ENCODE data around the gene TSPAN5.

Gene TSPAN5

DNA sequence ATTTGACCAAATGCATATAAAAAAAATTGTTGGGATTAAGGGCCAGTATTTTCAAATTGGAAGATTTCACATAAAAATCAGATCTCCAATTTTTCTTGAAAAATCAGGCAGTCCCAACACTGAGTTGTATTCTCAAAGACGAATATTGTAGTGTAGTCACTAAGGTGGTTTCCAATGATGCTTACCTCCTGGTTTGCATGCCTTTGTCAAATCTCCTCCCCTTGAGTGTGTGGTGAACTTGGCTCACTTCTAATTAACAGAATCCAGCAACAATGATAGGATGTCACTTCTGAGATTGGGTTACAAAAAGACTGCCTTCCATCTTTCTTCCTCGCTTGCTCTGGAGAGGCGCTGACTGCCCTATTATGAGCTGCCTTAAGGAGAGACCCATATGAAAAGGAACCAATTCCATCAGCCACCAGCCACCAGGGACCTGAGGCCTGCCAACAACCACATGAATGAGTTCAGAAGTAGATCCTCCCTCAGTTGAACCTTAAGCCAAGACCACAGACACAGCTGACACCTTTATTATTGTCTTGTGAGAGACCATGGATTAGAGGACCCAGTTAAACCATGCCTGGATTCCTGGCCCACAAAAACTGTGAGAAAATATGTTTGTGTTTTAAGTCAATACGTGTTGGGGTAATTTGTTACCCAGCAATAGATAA lies 31.2 kb upstream of the TSPAN5 start:
- no peak overlapping the region for H3K4me2 ChIP-seq (ENCODE audit: insufficient read depth, low read length, poor library complexity, severe bottlenecking)
- DNase-seq (ENCODE audit: low spot score) = no peak
- H2BK5ac ChIP-seq (ENCODE audit: low read length) = no peak overlapping the region
- no peak overlapping the region for H4K8ac ChIP-seq (ENCODE audit: low read depth, low read length)
- no peak overlapping the region for H4K91ac ChIP-seq (ENCODE audit: low read depth, low read length, poor library complexity)
- H2AFZ ChIP-seq (ENCODE audit: low read length) = no peak overlapping the region
- H3K4me3 ChIP-seq (ENCODE audit: low read length in 2 of 2) = no peak overlapping the region
- H3K4ac ChIP-seq (ENCODE audit: low read length) = no peak overlapping the region
- no peak overlapping the region for H3K23ac ChIP-seq (ENCODE audit: low read depth, low read length, poor library complexity)
- H2BK12ac ChIP-seq (ENCODE audit: low read length) = no peak overlapping the region
- no peak overlapping the region for H2BK15ac ChIP-seq (ENCODE audit: low read length)
- no CpG with 5 or more reads among the region's 4 CpGs for WGBS, 2 donors (ENCODE audit: extremely low coverage in 2 of 2, insufficient read length in 2 of 2, insufficient replicate concordance in 1 of 2)
- H3K9me3 ChIP-seq (replicated peaks in 1 of 2; ENCODE audit: control insufficient read depth in 2 of 2, insufficient read depth in 1 of 2, low read depth in 1 of 2, low read length in 2 of 2) = peaks cover 0 to 2% of the 10 kb centered on the region in 2 donors
- H3K4me1 ChIP-seq (ENCODE audit: control insufficient read depth in 2 of 2, insufficient read depth in 1 of 2, low read depth in 1 of 2, low read length in 2 of 2) = no peaks in the 10 kb centered on the region
- no peak overlapping the region for H3K9ac ChIP-seq (ENCODE audit: low read depth, low read length, poor library complexity)
- H3K14ac ChIP-seq (ENCODE audit: low read length) = no peak overlapping the region
- H3K27ac ChIP-seq (replicated peaks; ENCODE audit: low read length) = no peak overlapping the region
- no peaks in the 10 kb centered on the region for H3K36me3 ChIP-seq (replicated peaks in 1 of 2; ENCODE audit: control insufficient read depth in 2 of 2, insufficient read depth in 2 of 2, low read length in 2 of 2)
- no peaks in the 10 kb centered on the region for H3K27me3 ChIP-seq (ENCODE audit: control insufficient read depth in 3 of 3, insufficient read depth in 3 of 3, low read depth in 1 of 3, low read length in 3 of 3)
- H3K18ac ChIP-seq (ENCODE audit: low read length) = no peak overlapping the region
- no peak overlapping the region for H2AK5ac ChIP-seq (ENCODE audit: low read depth, low read length)
- H3K79me1 ChIP-seq (ENCODE audit: low read depth, low read length) = no peaks in the 10 kb centered on the region
- H2BK120ac ChIP-seq (ENCODE audit: low read depth, low read length) = no peak overlapping the region

DNA sequence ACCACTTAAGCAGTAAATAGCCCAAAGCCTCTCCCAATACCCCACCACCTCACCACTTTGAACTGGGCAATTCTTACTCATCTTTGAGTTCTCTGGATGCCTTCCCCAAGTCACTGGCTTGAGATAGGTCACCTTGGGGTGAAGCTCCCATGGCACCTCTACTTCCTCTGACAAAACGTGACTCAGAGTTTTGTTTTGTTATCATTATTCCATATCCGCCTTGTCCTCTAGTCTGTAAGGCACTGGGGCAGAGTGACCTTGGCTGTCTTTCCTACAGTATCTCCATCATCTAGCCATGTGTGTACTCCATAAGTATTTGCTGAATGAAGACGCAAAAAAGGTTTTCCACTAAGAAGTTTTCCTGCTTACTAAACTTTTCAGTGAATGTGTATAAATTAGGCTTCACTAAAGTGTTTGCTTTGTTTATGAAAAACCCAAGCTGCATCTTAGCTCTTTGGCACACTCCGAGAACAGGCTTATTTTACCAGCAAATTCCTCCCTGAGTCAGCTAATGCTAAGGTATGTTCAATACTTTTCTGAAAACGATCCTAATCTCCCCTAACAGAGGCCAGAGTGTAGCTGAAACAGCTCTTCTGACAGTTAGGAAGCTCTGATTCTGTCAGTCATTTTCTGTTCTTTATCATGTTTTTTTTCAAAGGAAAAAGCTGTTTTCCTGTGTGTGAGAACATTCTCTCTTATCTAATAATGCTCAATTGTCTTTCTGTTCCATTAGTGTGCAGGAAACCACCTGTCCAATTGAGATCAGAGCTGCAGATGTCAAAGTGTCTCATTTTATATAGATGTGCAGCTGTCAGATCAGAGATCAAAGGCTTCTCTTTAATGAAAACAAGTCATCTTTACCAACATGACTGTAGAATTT lies 30.2 kb upstream of the TSPAN5 start:
- H3K4me1 ChIP-seq (ENCODE audit: control insufficient read depth in 2 of 2, insufficient read depth in 1 of 2, low read depth in 1 of 2, low read length in 2 of 2) = no peaks in the 10 kb centered on the region
- H4K91ac ChIP-seq (ENCODE audit: low read depth, low read length, poor library complexity) = no peak overlapping the region
- peaks cover 0 to 2% of the 10 kb centered on the region in 2 donors for H3K9me3 ChIP-seq (replicated peaks in 1 of 2; ENCODE audit: control insufficient read depth in 2 of 2, insufficient read depth in 1 of 2, low read depth in 1 of 2, low read length in 2 of 2)
- no peak overlapping the region for H3K9ac ChIP-seq (ENCODE audit: low read depth, low read length, poor library complexity)
- no peak overlapping the region for H4K8ac ChIP-seq (ENCODE audit: low read depth, low read length)
- no peak overlapping the region for H3K4me3 ChIP-seq (ENCODE audit: low read length in 2 of 2)
- H2AFZ ChIP-seq (ENCODE audit: low read length) = no peak overlapping the region
- H3K14ac ChIP-seq (ENCODE audit: low read length) = no peak overlapping the region
- no peak overlapping the region for H3K18ac ChIP-seq (ENCODE audit: low read length)
- no peak overlapping the region for H2BK120ac ChIP-seq (ENCODE audit: low read depth, low read length)
- H3K27me3 ChIP-seq (ENCODE audit: control insufficient read depth in 3 of 3, insufficient read depth in 3 of 3, low read depth in 1 of 3, low read length in 3 of 3) = no peaks in the 10 kb centered on the region
- DNase-seq (ENCODE audit: low spot score) = no peak
- no peak overlapping the region for H2BK15ac ChIP-seq (ENCODE audit: low read length)
- WGBS, 2 donors (ENCODE audit: extremely low coverage in 2 of 2, insufficient read length in 2 of 2, insufficient replicate concordance in 1 of 2) = no CpG with 5 or more reads among the region's 5 CpGs
- H3K4me2 ChIP-seq (ENCODE audit: insufficient read depth, low read length, poor library complexity, severe bottlenecking) = no peak overlapping the region
- H2BK5ac ChIP-seq (ENCODE audit: low read length) = no peak overlapping the region
- H3K36me3 ChIP-seq (replicated peaks in 1 of 2; ENCODE audit: control insufficient read depth in 2 of 2, insufficient read depth in 2 of 2, low read length in 2 of 2) = no peaks in the 10 kb centered on the region
- H3K27ac ChIP-seq (replicated peaks; ENCODE audit: low read length) = no peak overlapping the region
- no peaks in the 10 kb centered on the region for H3K79me1 ChIP-seq (ENCODE audit: low read depth, low read length)
- no peak overlapping the region for H3K4ac ChIP-seq (ENCODE audit: low read length)
- no peak overlapping the region for H3K23ac ChIP-seq (ENCODE audit: low read depth, low read length, poor library complexity)
- H2AK5ac ChIP-seq (ENCODE audit: low read depth, low read length) = no peak overlapping the region
- H2BK12ac ChIP-seq (ENCODE audit: low read length) = no peak overlapping the region

- Histone ChIP-seq H2BK15ac (ENCODE audit: low read length) (no peak overlapping the region), H4K8ac (ENCODE audit: low read depth, low read length) (no peak overlapping the region), H3K14ac (ENCODE audit: low read length) (no peak overlapping the region), H3K36me3 (replicated peaks in 1 of 2; ENCODE audit: control insufficient read depth in 2 of 2, insufficient read depth in 2 of 2, low read length in 2 of 2) (no peaks in the 10 kb centered on the region), H3K27me3 (ENCODE audit: control insufficient read depth in 3 of 3, insufficient read depth in 3 of 3, low read depth in 1 of 3, low read length in 3 of 3) (no peaks in the 10 kb centered on the region), H3K9me3 (replicated peaks in 1 of 2; ENCODE audit: control insufficient read depth in 2 of 2, insufficient read depth in 1 of 2, low read depth in 1 of 2, low read length in 2 of 2) (peaks cover 0 to 2% of the 10 kb centered on the region in 2 donors), H4K91ac (ENCODE audit: low read depth, low read length, poor library complexity) (no peak overlapping the region), H3K4ac (ENCODE audit: low read length) (no peak overlapping the region), H3K18ac (ENCODE audit: low read length) (no peak overlapping the region), H3K4me3 (ENCODE audit: low read length in 2 of 2) (no peak overlapping the region), H3K4me2 (ENCODE audit: insufficient read depth, low read length, poor library complexity, severe bottlenecking) (no peak overlapping the region), H2AK5ac (ENCODE audit: low read depth, low read length) (no peak overlapping the region), H3K23ac (ENCODE audit: low read depth, low read length, poor library complexity) (no peak overlapping the region), H3K79me1 (ENCODE audit: low read depth, low read length) (no peaks in the 10 kb centered on the region), H2AFZ (ENCODE audit: low read length) (no peak overlapping the region), H3K4me1 (ENCODE audit: control insufficient read depth in 2 of 2, insufficient read depth in 1 of 2, low read depth in 1 of 2, low read length in 2 of 2) (no peaks in the 10 kb centered on the region), H3K27ac (replicated peaks; ENCODE audit: low read length) (no peak overlapping the region), H2BK12ac (ENCODE audit: low read length) (no peak overlapping the region), H3K9ac (ENCODE audit: low read depth, low read length, poor library complexity) (no peak overlapping the region), H2BK120ac (ENCODE audit: low read depth, low read length) (no peak overlapping the region), H2BK5ac (ENCODE audit: low read length) (no peak overlapping the region)
- DNase-seq (ENCODE audit: low spot score) = no peak
- no CpG with 5 or more reads among the region's 1 CpG for WGBS, 2 donors (ENCODE audit: extremely low coverage in 2 of 2, insufficient read length in 2 of 2, insufficient replicate concordance in 1 of 2)
These were observed 29.5 kb upstream of the TSPAN5 start for GRCh38 chr4:98687876-98688275.

DNA sequence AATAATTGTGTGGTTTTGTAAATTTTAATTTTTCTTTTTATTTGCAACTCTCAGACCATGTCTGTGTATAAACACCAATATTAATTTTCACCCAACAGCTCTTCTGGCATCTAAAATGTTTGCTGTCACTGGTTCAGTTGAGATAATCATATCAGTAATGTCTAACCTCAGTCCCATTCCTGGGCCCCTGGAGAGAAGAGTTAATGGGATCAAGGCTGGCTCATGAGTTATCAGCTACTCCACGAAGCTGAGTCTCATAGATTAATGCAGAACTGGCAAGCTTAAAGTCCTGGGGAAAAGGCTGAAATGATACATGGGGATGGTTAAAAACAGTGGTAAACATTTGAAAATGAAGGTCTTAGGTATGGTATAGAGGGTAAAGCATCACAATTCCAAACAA lies 28.4 kb upstream of the TSPAN5 start:
- H3K4ac ChIP-seq (ENCODE audit: low read length) = no peak overlapping the region
- no peak overlapping the region for H3K14ac ChIP-seq (ENCODE audit: low read length)
- no peak overlapping the region for H2BK5ac ChIP-seq (ENCODE audit: low read length)
- no peak overlapping the region for H4K91ac ChIP-seq (ENCODE audit: low read depth, low read length, poor library complexity)
- no peak overlapping the region for H3K4me2 ChIP-seq (ENCODE audit: insufficient read depth, low read length, poor library complexity, severe bottlenecking)
- H3K27me3 ChIP-seq (ENCODE audit: control insufficient read depth in 3 of 3, insufficient read depth in 3 of 3, low read depth in 1 of 3, low read length in 3 of 3) = no peaks in the 10 kb centered on the region
- H2BK120ac ChIP-seq (ENCODE audit: low read depth, low read length) = no peak overlapping the region
- H3K4me3 ChIP-seq (ENCODE audit: low read length in 2 of 2) = no peak overlapping the region
- no peak overlapping the region for H2BK12ac ChIP-seq (ENCODE audit: low read length)
- H2BK15ac ChIP-seq (ENCODE audit: low read length) = no peak overlapping the region
- H2AFZ ChIP-seq (ENCODE audit: low read length) = no peak overlapping the region
- H3K4me1 ChIP-seq (ENCODE audit: control insufficient read depth in 2 of 2, insufficient read depth in 1 of 2, low read depth in 1 of 2, low read length in 2 of 2) = no peaks in the 10 kb centered on the region
- no CpG with 5 or more reads among the region's 1 CpG for WGBS, 2 donors (ENCODE audit: extremely low coverage in 2 of 2, insufficient read length in 2 of 2, insufficient replicate concordance in 1 of 2)
- no peaks in the 10 kb centered on the region for H3K36me3 ChIP-seq (replicated peaks in 1 of 2; ENCODE audit: control insufficient read depth in 2 of 2, insufficient read depth in 2 of 2, low read length in 2 of 2)
- H3K18ac ChIP-seq (ENCODE audit: low read length) = no peak overlapping the region
- peaks cover 0 to 2% of the 10 kb centered on the region in 2 donors for H3K9me3 ChIP-seq (replicated peaks in 1 of 2; ENCODE audit: control insufficient read depth in 2 of 2, insufficient read depth in 1 of 2, low read depth in 1 of 2, low read length in 2 of 2)
- H3K9ac ChIP-seq (ENCODE audit: low read depth, low read length, poor library complexity) = no peak overlapping the region
- H3K23ac ChIP-seq (ENCODE audit: low read depth, low read length, poor library complexity) = no peak overlapping the region
- H4K8ac ChIP-seq (ENCODE audit: low read depth, low read length) = no peak overlapping the region
- no peak overlapping the region for H3K27ac ChIP-seq (replicated peaks; ENCODE audit: low read length)
- no peaks in the 10 kb centered on the region for H3K79me1 ChIP-seq (ENCODE audit: low read depth, low read length)
- no peak overlapping the region for H2AK5ac ChIP-seq (ENCODE audit: low read depth, low read length)
- DNase-seq (ENCODE audit: low spot score) = no peak
